ENCODE measurements around the gene UTP25. TPM values are rescaled to one million over a fixed set of nuclear protein-coding genes. Genes with fewer than 3 reads are reported as not detected.

Gene UTP25
- polyA plus RNA-seq, 1 donor from 2014 or later = 6.1 TPM

- TF ChIP-seq TAF1 (IDR thresholded peaks at IDR 0.05; ENCODE audit: low read depth) (no peak), POLR2AphosphoS5 (IDR thresholded peaks at IDR 0.05) (no peak), SMC3 (conservative IDR thresholded peaks at IDR 0.05; ENCODE audit: poor library complexity) (no peak), MXI1 (conservative IDR thresholded peaks at IDR 0.05; ENCODE audit: poor library complexity, severe bottlenecking) (no peak), CTCF (IDR thresholded peaks at IDR 0.05; ENCODE audit: poor library complexity, severe bottlenecking) (no peak), EP300 (conservative IDR thresholded peaks at IDR 0.05; ENCODE audit: poor library complexity, severe bottlenecking) (no peak), REST (IDR thresholded peaks at IDR 0.05; ENCODE audit: borderline replicate concordance) (no peak), EZH2 (IDR thresholded peaks at IDR 0.05; ENCODE audit: borderline replicate concordance, insufficient read depth, low read length, poor library complexity, severe bottlenecking) (no peak), RAD21 (conservative IDR thresholded peaks at IDR 0.05) (no peak)
- H3K36me3 ChIP-seq (ENCODE audit: insufficient read depth, low read length) = peaks cover 17% of the 10 kb centered on the region
- no peaks in the 10 kb centered on the region for H3K27me3 ChIP-seq (ENCODE audit: insufficient read depth, low read depth, low read length)
- no peaks in the 10 kb centered on the region for H3K79me2 ChIP-seq (replicated peaks; ENCODE audit: insufficient read depth, low read length)
- no peak overlapping the region for H2AFZ ChIP-seq (ENCODE audit: low read depth, low read length)
- no peak overlapping the region for H3K4me2 ChIP-seq (ENCODE audit: low read length)
- no peak overlapping the region for H3K9ac ChIP-seq (ENCODE audit: low read length)
- no peak overlapping the region for H3K27ac ChIP-seq (ENCODE audit: low read length)
- no peaks in the 10 kb centered on the region for H3K9me3 ChIP-seq (ENCODE audit: low read length)
- no peaks in the 10 kb centered on the region for H3F3A ChIP-seq (ENCODE audit: insufficient read depth, low read length, poor library complexity, severe bottlenecking)
- no peaks in the 10 kb centered on the region for H4K20me1 ChIP-seq (ENCODE audit: insufficient read depth)
- no peaks in the 10 kb centered on the region for H3K9me2 ChIP-seq (ENCODE audit: insufficient read depth, low read length)
- H3K4me3 ChIP-seq (ENCODE audit: low read length) = no peak overlapping the region
Observed at GRCh38 chr1:209844695-209845407, 17.1 kb downstream of the UTP25 start.

GRCh38 chr1:209845408-209845725, 17.6 kb downstream of the UTP25 start:
- TF ChIP-seq RAD21 (conservative IDR thresholded peaks at IDR 0.05) = no peak
- TF ChIP-seq EP300 (conservative IDR thresholded peaks at IDR 0.05; ENCODE audit: poor library complexity, severe bottlenecking) = no peak
- TF ChIP-seq EZH2 (IDR thresholded peaks at IDR 0.05; ENCODE audit: borderline replicate concordance, insufficient read depth, low read length, poor library complexity, severe bottlenecking) = no peak
- TF ChIP-seq SMC3 (conservative IDR thresholded peaks at IDR 0.05; ENCODE audit: poor library complexity) = no peak
- TF ChIP-seq POLR2AphosphoS5 (IDR thresholded peaks at IDR 0.05) = no peak
- no peak for TF ChIP-seq TAF1 (IDR thresholded peaks at IDR 0.05; ENCODE audit: low read depth)
- TF ChIP-seq CTCF (IDR thresholded peaks at IDR 0.05; ENCODE audit: poor library complexity, severe bottlenecking) = no peak
- TF ChIP-seq REST (IDR thresholded peaks at IDR 0.05; ENCODE audit: borderline replicate concordance) = no peak
- TF ChIP-seq MXI1 (conservative IDR thresholded peaks at IDR 0.05; ENCODE audit: poor library complexity, severe bottlenecking) = no peak
- H3K79me2 ChIP-seq (replicated peaks; ENCODE audit: insufficient read depth, low read length) = no peaks in the 10 kb centered on the region
- no peak overlapping the region for H3K9ac ChIP-seq (ENCODE audit: low read length)
- H3K9me3 ChIP-seq (ENCODE audit: low read length) = no peaks in the 10 kb centered on the region
- H3K4me2 ChIP-seq (ENCODE audit: low read length) = no peak overlapping the region
- H3K27me3 ChIP-seq (ENCODE audit: insufficient read depth, low read depth, low read length) = no peaks in the 10 kb centered on the region
- no peaks in the 10 kb centered on the region for H4K20me1 ChIP-seq (ENCODE audit: insufficient read depth)
- no peaks in the 10 kb centered on the region for H3F3A ChIP-seq (ENCODE audit: insufficient read depth, low read length, poor library complexity, severe bottlenecking)
- H2AFZ ChIP-seq (ENCODE audit: low read depth, low read length) = no peak overlapping the region
- H3K4me3 ChIP-seq (ENCODE audit: low read length) = no peak overlapping the region
- H3K27ac ChIP-seq (ENCODE audit: low read length) = no peak overlapping the region
- H3K36me3 ChIP-seq (ENCODE audit: insufficient read depth, low read length) = peaks cover 17% of the 10 kb centered on the region
- H3K9me2 ChIP-seq (ENCODE audit: insufficient read depth, low read length) = no peaks in the 10 kb centered on the region
